ENCODE data around the gene CCDC187. TPM values are rescaled to one million over a fixed set of nuclear protein-coding genes. Genes with fewer than 3 reads are reported as not detected.
A peak's percentile ranks its signal among the peaks of the same experiment; 100 is the strongest.
"Not testable (repeated sequence)": the region's sequence is repeated elsewhere in the genome, so short reads cannot be mapped to it uniquely, and the experiment has no call there.

Gene CCDC187
- total RNA-seq, 2 experiments from 2014 or later = not detected

DNA sequence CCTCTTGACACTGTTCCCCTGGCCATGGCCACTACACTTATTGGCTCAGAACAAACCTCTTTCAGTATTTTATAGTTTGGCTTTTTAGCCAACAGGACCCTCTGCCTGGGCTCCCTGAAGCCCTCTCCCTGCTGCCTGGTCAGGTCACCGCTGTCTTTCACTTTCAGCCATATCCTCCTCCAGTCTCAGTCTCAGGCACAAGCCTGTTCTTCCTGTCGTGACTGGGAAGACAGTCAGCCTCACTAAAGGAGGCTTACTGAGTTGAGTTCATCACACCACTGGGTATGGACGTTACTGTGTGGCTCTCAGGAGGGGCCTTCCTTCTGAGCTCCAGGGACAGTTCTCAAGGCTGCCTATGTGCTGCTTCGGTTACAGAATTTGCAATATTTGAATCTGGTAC is 60.3 kb downstream of the CCDC187 start:
- Mint-ChIP-seq H3K4me3 (peak overlapping the region; percentile 91), H3K9me3 (no peaks in the 10 kb centered on the region), H3K27ac (peak overlapping the region; percentile 84), H3K36me3 (ENCODE audit: low read depth) (no peaks in the 10 kb centered on the region), H3K4me1 (peaks cover 31% of the 10 kb centered on the region), H3K27me3 (peaks cover 4% of the 10 kb centered on the region)
- no peak for DNase-seq
- POLR2A ChIA-PET = interaction anchor here (1.5 to 2.9 kb wide), 2 partner anchors 24 to 126 kb away, joined by 3 to 11 read pairs; no protein-coding TSS in a partner anchor
- CTCF ChIA-PET = interaction anchor here (0.7 to 1.6 kb wide), 2 partner anchors 78 to 843 kb away, joined by 3 read pairs; partner anchors contain the start of gene MAN1B1

DNA sequence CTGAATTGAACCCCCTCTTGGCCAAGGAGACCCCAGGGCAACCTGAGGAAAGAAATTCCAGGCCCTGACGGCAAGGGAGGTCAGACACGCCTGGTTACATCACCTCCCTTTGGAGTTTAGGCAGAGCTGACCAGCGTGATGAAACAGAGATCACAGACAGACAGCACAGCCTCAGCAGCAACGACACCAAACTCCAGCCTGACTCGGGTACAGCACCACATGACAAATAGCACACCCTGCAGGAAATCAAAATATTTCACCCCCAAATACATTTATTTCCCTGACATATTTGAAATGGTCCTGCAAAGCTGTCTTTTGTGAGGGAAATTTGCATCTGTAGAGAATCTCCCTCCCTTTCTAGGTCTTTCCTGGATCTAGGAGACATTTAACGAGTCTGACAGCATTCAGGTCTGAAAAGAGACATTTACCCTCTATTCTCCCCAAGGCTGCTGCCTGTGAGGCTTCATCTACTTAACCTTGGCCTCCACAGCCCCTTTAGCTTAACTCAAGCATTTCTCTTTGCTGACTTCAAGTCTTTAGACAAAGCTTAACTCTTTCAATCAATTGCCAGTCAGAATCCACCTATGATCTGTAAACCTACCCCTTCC is 60.9 kb downstream of the CCDC187 start:
- H3K4me3 Mint-ChIP-seq = no peak overlapping the region
- H3K36me3 Mint-ChIP-seq (ENCODE audit: low read depth) = no peaks in the 10 kb centered on the region
- peaks cover 32% of the 10 kb centered on the region for H3K4me1 Mint-ChIP-seq
- H3K27ac Mint-ChIP-seq = peak overlapping the region; percentile 84
- CTCF ChIA-PET = interaction anchor here (0.8 to 1.6 kb wide), 4 partner anchors 9 to 77 kb away, joined by 3 to 5 read pairs (median 4); no protein-coding TSS in a partner anchor
- DNase-seq = no peak
- H3K9me3 Mint-ChIP-seq = no peaks in the 10 kb centered on the region
- H3K27me3 Mint-ChIP-seq = peaks cover 4% of the 10 kb centered on the region
- POLR2A ChIA-PET = interaction anchor here (1.5 to 2.9 kb wide), 2 partner anchors 24 to 125 kb away, joined by 3 to 11 read pairs; no protein-coding TSS in a partner anchor

DNA sequence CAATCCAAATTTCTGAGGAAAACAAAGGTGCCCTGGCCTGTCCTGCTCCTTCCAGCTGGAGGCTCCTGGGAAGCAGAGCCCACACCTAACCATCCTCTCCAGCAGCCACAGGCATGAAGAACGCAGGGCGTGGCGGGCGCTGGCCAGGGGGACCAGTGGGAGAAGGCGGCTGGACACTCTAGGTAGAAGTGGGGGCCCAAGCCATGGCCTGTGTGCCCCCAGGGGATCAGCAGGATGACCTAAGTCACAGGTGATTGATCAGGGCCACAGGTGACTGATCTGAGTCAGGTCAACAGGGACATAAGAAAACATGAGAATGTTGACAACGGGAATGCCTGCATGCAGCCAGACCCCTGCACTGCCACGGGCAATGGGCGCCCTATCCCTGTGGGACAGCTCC is 61.6 kb downstream of the CCDC187 start:
- Mint-ChIP-seq H3K4me3 (no peak overlapping the region), H3K4me1 (peaks cover 32% of the 10 kb centered on the region), H3K27me3 (peaks cover 4% of the 10 kb centered on the region), H3K36me3 (ENCODE audit: low read depth) (no peaks in the 10 kb centered on the region), H3K27ac (no peak overlapping the region), H3K9me3 (no peaks in the 10 kb centered on the region)
- ChIA-PET CTCF (interaction anchor here (1.2 to 1.6 kb wide), 3 partner anchors 8 to 76 kb away, joined by 3 to 4 read pairs (median 3); no protein-coding TSS in a partner anchor), POLR2A (no interaction called here)
- no peak for DNase-seq

DNA sequence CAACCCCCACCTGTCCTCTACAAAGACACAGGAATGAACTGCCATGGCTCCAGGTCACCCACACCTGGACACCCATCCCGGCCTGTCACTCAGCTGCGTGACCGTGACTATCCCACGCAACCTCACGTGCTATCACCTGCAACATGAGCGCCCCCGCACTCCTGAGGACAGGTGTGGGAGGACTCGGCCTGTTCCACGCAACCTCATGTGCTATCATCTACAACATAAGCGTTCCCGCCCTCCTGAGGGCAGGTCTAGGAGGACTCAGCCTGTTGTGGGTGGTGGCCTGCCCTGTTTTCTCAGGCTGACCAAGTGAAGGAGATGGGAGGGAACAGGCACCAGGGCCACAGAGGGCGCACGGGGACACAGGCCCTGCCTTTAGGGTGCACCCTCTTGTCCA is 62.4 kb downstream of the CCDC187 start:
- H3K4me3 Mint-ChIP-seq = no peak overlapping the region
- no peaks in the 10 kb centered on the region for H3K36me3 Mint-ChIP-seq (ENCODE audit: low read depth)
- no peaks in the 10 kb centered on the region for H3K27me3 Mint-ChIP-seq
- ChIA-PET CTCF (interaction anchor here (1.2 to 1.3 kb wide), 2 partner anchors 8 to 17 kb away, joined by 3 to 4 read pairs; no protein-coding TSS in a partner anchor), POLR2A (no interaction called here)
- peaks cover 32% of the 10 kb centered on the region for H3K4me1 Mint-ChIP-seq
- H3K27ac Mint-ChIP-seq = no peak overlapping the region
- no peaks in the 10 kb centered on the region for H3K9me3 Mint-ChIP-seq
- DNase-seq = no peak

DNA sequence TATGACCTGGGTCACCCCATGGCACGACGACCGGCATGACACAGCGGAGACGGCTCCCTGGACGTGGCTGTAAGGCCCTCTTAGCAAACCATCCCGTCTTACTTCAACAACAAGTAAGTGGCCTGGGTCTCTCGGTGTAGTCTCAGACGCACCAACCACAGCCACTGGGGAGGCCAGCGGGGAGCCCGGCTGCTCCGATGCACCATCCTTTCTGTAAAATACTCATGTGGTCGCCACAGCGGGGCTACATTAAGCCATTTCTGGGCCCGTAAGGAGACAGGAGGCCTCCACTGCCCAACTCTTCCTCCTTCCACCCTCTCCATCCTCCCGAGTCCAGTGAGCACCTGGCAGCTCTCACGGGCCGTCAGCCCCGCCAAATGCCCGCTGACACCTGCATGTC is 63.0 kb downstream of the CCDC187 start:
- DNase-seq = no peak
- Mint-ChIP-seq H3K27ac (no peak overlapping the region), H3K4me3 (no peak overlapping the region), H3K27me3 (no peaks in the 10 kb centered on the region), H3K9me3 (no peaks in the 10 kb centered on the region), H3K4me1 (peaks cover 30% of the 10 kb centered on the region), H3K36me3 (ENCODE audit: low read depth) (no peaks in the 10 kb centered on the region)
- CTCF ChIA-PET = no interaction called here
- POLR2A ChIA-PET = no interaction called here

DNA sequence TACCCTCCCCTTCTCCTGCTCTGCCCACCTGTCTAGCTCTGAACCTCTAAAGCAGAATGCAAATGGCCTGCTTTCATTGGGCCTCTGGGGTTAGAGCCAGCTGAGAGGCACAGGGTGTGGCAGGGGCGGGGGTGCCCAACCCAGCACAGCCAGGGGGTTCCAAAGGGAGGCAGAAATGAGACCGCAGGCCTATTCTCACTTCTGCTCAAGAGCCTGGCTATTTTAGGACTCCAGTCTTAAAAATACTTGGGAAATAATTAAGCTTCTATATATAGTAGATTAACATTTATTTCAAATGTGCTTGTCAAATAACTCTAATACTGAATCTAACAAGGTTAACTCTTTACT is 63.9 kb downstream of the CCDC187 start:
- CTCF ChIA-PET = interaction anchor here (1.2 kb wide), 1 partner anchor 27 kb away, joined by 3 read pairs; no protein-coding TSS in a partner anchor
- H3K27ac Mint-ChIP-seq = no peak overlapping the region

DNA sequence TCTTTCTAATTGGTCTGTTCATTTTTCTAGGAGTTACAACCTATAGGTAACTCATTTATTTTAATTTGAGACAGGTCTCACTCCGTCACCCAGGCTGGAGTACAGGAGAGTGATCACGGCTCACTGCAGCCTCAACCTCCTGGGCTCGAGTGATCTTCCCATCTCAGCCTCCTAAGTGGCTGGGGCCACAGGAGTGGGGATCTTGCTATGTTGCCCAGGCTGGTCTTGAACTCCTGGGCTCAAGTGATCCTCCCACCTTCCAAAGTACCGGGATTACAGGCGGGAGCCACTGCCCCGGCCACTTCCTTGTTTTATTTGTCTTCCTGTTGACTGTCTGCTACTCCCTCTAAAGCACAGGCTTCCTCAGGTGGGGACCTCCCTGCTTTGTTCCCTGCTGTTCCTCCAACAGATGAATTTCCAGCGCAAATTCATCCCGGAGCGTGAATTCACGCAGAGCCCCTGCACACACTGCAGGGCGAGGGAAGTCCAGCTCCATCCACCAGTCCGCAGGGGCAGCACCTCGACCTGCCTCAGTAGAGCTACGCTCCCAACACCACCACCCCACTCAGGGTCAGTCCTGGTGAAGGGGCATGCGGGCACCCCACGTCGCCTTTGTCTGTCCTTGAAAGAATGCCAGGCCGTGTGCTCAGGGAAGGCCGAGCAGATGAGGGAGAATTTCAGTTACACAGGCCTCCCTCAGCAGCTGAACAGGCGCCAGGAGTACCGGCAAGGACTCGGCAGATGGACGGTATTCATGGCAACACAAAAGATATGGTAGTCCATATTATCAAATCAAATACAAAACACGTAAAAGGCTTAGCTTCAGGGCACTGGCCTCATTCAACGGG is 64.5 kb downstream of the CCDC187 start:
- Mint-ChIP-seq H3K36me3 (ENCODE audit: low read depth) (peaks cover 7% of the 10 kb centered on the region), H3K4me3 (no peak overlapping the region), H3K27me3 (no peaks in the 10 kb centered on the region), H3K9me3 (no peaks in the 10 kb centered on the region), H3K27ac (no peak overlapping the region), H3K4me1 (peaks cover 24% of the 10 kb centered on the region)
- no peak for DNase-seq
- ChIA-PET POLR2A (interaction anchor here (1.2 kb wide), 1 partner anchor 28 kb away, joined by 4 read pairs; no protein-coding TSS in a partner anchor), CTCF (interaction anchor here (1.2 kb wide), 1 partner anchor 28 kb away, joined by 3 read pairs; no protein-coding TSS in a partner anchor)

More for the DNA sequence above, 63.9 kb downstream of the CCDC187 start:
- Mint-ChIP-seq H3K9me3 (no peaks in the 10 kb centered on the region), H3K36me3 (ENCODE audit: low read depth) (peaks cover 4% of the 10 kb centered on the region), H3K27me3 (no peaks in the 10 kb centered on the region), H3K4me3 (no peak overlapping the region), H3K4me1 (peaks cover 27% of the 10 kb centered on the region)
- no peak for DNase-seq
- POLR2A ChIA-PET = interaction anchor here (1.2 kb wide), 1 partner anchor 27 kb away, joined by 4 read pairs; no protein-coding TSS in a partner anchor

DNA sequence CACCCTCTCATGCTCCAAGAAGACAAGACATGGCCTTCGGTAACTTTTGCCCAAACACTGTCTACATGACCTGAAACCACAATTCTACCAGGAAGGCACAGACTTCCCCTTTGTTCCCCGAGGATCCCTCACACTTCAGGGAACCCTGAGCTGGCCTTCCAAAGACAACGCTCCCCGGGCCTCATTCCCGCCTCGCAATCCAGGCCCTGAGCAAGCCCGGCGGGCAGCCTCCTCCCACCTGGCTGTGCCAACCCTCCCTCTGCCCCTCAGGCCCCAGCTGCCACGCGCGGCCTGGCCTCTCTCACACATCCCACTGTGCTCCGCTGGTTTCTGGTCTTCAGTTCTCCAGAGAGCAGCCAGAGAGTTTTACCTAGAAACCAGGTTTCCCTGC is 65.6 kb downstream of the CCDC187 start:
- Mint-ChIP-seq H3K4me3 (no peak overlapping the region), H3K36me3 (ENCODE audit: low read depth) (peaks cover 7% of the 10 kb centered on the region), H3K4me1 (peaks cover 21% of the 10 kb centered on the region), H3K27ac (no peak overlapping the region), H3K27me3 (no peaks in the 10 kb centered on the region), H3K9me3 (no peaks in the 10 kb centered on the region)
- POLR2A ChIA-PET = no interaction called here
- DNase-seq = no peak
- CTCF ChIA-PET = no interaction called here

DNA sequence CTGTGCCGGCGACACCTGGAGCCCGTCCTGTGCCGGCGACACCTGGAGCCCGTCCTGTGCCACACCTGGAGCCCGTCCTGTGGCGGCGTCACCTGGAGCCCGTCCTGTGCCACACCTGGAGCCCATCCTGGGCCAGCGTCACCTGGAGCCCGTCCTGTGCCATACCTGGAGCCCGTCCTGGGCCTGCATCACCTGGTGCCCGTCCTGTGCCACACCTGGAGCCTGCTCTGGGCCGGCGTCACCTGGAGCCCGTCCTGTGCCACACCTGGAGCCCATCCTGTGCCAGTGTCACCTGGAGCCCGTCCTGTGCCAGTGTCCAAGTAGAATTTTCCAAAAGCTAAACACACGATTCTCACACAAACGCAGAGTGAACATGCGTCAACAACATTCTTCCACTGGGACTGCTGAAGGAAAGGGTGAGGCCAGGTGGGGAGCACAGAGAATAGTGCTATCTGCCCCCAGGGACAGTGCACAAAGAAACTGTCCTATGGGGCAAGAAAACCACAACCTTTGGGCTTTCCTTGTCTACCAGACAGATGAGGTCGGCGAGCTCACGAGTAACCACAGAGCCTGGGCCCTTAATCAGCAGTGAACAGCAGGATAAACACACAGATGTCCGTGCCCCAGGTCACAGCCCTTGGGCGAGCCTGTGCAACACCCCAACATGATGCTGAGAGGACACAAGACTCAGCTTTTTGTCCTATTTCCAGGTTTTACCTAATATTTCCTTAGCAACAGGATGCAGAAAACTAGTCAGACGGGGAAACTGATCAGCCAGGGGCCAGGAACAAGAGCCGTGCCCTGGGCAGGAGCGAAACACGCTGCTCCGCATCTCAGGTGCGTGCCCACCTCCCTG is 66.2 kb downstream of the CCDC187 start:
- POLR2A ChIA-PET = no interaction called here

DNA sequence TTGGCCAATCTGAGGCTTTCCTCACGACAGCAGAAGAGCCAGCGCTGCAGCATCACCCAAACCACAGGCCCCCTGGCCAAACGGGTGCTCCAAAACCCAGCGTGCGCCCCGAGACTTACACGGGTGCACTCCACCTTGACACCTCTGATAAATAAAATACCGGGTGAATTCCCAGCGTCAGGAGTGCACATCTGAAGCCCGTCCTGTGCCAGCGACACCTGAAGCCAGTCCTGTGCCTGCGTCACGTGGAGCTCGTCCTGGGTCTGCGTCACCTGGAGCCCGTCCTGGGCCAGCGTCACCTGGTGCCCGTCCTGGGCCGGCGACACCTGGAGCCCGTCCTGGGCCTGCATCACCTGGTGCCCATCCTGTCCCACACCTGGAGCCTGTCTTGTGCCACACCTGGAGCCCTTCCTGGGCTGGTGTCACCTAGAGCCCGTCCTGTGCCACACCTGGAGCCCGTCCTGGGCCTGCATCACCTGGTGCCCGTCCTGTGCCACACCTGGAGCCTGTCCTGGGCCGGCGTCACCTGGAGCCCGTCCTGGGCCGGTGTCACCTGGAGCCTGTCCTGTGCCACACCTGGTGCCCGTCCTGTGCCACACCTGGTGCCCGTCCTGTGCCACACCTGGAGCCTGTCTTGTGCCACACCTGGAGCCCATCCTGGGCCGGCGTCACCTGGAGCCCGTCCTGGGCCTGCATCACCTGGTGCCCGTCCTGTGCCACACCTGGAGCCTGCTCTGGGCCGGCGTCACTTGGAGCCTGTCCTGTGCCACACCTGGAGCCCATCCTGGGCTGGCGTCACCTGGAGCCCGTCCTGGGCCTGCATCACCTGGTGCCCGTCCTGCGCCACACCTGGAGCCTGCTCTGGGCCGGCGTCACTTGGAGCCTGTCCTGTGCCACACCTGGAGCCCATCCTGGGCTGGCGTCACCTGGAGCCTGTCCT is 67.2 kb downstream of the CCDC187 start:
- CTCF ChIA-PET; H3K36me3 Mint-ChIP-seq (ENCODE audit: low read depth); H3K4me3 Mint-ChIP-seq; H3K27me3 Mint-ChIP-seq; DNase-seq; H3K27ac Mint-ChIP-seq; H3K9me3 Mint-ChIP-seq; POLR2A ChIA-PET: not testable (repeated sequence)
- peaks cover 26% of the 10 kb centered on the region for H3K4me1 Mint-ChIP-seq

More for the DNA sequence above, 66.2 kb downstream of the CCDC187 start:
- H3K4me1 Mint-ChIP-seq = peaks cover 21% of the 10 kb centered on the region
- CTCF ChIA-PET = no interaction called here
- H3K36me3 Mint-ChIP-seq (ENCODE audit: low read depth) = peaks cover 7% of the 10 kb centered on the region
- no peaks in the 10 kb centered on the region for H3K9me3 Mint-ChIP-seq
- no peak overlapping the region for H3K4me3 Mint-ChIP-seq
- DNase-seq = no peak
- no peaks in the 10 kb centered on the region for H3K27me3 Mint-ChIP-seq
- no peak overlapping the region for H3K27ac Mint-ChIP-seq

DNA sequence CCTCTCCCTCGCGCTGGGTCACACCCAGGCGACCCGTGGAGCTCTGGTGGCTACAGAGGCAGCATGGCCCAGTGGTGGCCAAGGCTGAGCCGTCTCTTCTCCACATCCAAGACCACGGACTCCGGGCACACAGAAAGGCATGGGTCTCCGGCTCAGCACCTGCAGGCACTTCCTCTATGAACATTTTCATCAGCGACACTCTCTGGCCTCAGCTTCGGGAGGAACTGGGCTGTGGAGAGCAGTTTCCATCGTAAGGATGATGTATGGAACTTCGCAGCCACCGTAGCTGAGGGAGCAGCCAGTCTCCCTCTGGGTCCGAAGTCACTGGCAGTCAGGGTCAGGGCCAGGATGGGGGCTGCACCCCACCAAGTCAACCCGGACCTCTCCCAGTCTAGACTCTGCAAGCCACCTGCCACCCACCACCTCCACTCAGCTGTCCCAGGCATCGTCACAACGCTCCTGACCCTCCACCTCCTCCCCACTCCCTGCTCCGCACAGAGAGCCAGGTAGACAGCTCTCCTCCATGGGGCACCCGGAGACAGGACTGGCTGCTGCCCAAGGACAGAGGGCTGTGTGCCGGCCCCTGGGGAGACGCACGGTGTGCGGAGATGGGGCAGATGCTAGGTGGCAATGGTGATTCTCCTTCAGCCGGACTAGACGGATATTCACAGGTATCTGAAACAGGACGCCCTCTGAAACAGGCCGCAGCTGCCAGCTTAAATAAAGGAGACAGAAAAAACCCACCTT is 68.0 kb downstream of the CCDC187 start:
- DNase-seq = no peak
- peaks cover 13% of the 10 kb centered on the region for H3K36me3 Mint-ChIP-seq (ENCODE audit: low read depth)
- H3K4me1 Mint-ChIP-seq = peaks cover 31% of the 10 kb centered on the region
- no peak overlapping the region for H3K4me3 Mint-ChIP-seq
- H3K27ac Mint-ChIP-seq = no peak overlapping the region
- no peaks in the 10 kb centered on the region for H3K27me3 Mint-ChIP-seq
- H3K9me3 Mint-ChIP-seq = no peaks in the 10 kb centered on the region
- POLR2A ChIA-PET = no interaction called here
- CTCF ChIA-PET = no interaction called here
